B cell (primary cell): ENCODE measurements around the gene PHF21B. TPM values are rescaled to one million over a fixed set of nuclear protein-coding genes. Genes with fewer than 3 reads are reported as not detected.
"Not testable (repeated sequence)": the region's sequence is repeated elsewhere in the genome, so short reads cannot be mapped to it uniquely, and the experiment has no call there.

ENCODE experiments used
- ATAC-seq: fragments of 200-7000 bp; cut with Tn5 transposase; one replicate; pipeline ENCODE4 v1.10.0; 2021; ENCODE audit warnings: low read depth, mild to moderate bottlenecking, moderate number of reproducible peaks, moderate library complexity
- CTCF ChIA-PET: fragments of 350-600 bp; sonication (Branson Sonifier 250); formaldehyde crosslinking; loops from one replicate; lab custom pipeline; 2021; ENCODE audit warnings: antibody characterized with exemption, inconsistent platforms; lab: Charles Lee
- POLR2A ChIA-PET: fragments of 350-600 bp; sonication (Branson Sonifier 250); formaldehyde crosslinking; loops from one replicate; lab custom pipeline; 2021; ENCODE audit warnings: antibody characterized with exemption; lab: Charles Lee
- DNase-seq: peaks from one replicate; pipeline ENCODE4 v3.0.0; 2013
- H2AFZ ChIP-seq: 2 replicates; pipeline ENCODE4 v1.6.1; 2012; ENCODE audit warnings: mild to moderate bottlenecking, low read depth, low read length; ENCODE audit not compliant: insufficient read depth, poor library complexity, severe bottlenecking
- H3K27ac ChIP-seq, 2 donors: 1 replicate in 1 of 2; 2 replicates in 1 of 2; pipeline ENCODE4 v1.5.1; 2012 to 2013; ENCODE audit warnings: low read length in 2 of 2, mild to moderate bottlenecking in 2 of 2, moderate library complexity in 1 of 2
- H3K27me3 ChIP-seq, 4 experiments: fragments of 200-600 bp in 1 of 4; sonication (generic) in 1 of 4; replicated peaks in 1 of 4; 1 replicate in 2 of 4; 2 replicates in 2 of 4; pipeline versions ENCODE4 v1.6.1 to v1.7.0; 2013 to 2016; ENCODE audit warnings: low read length in 3 of 4, mild to moderate bottlenecking in 2 of 4, mixed read lengths in 1 of 4, moderate library complexity in 1 of 4; ENCODE audit not compliant: insufficient read depth in 4 of 4, control insufficient read depth in 3 of 4; ENCODE audit errors: control extremely low read depth in 1 of 4
- H3K36me3 ChIP-seq, 2 experiments: replicated peaks in 1 of 2; 1 replicate in 1 of 2; 2 replicates in 1 of 2; pipeline versions ENCODE4 v1.6.1 to v1.7.1; 2013; ENCODE audit warnings: low read length in 1 of 2; ENCODE audit not compliant: insufficient read depth in 2 of 2, control insufficient read depth in 1 of 2; ENCODE audit errors: control extremely low read depth in 1 of 2, extremely low read depth in 1 of 2
- H3K4me1 ChIP-seq, 2 donors: fragments of 200-600 bp in 1 of 2; sonication (generic) in 1 of 2; 1 replicate in 1 of 2; 2 replicates in 1 of 2; pipeline versions ENCODE4 v1.5.1 to v1.6.1; 2013 to 2017; ENCODE audit warnings: low read length in 2 of 2; ENCODE audit not compliant: control insufficient read depth in 2 of 2, insufficient read depth in 2 of 2
- H3K4me2 ChIP-seq: replicated peaks from 2 replicates; pipeline ENCODE3; 2012; ENCODE audit warnings: mild to moderate bottlenecking, low read depth, low read length; ENCODE audit not compliant: poor library complexity, severe bottlenecking
- H3K4me3 ChIP-seq, 5 experiments: fragments of 200-600 bp in 1 of 5; sonication (generic) in 1 of 5; 1 replicate in 3 of 5; 2 replicates in 2 of 5; pipeline versions ENCODE4 v1.5.1 to v1.7.0; 2011 to 2016; ENCODE audit warnings: low read length in 4 of 5, mild to moderate bottlenecking in 4 of 5, low read depth in 2 of 5, control low read depth in 1 of 5, moderate library complexity in 1 of 5; ENCODE audit not compliant: insufficient read depth in 1 of 5; ENCODE audit errors: control extremely low read depth in 1 of 5, extremely low read depth in 1 of 5
- H3K79me2 ChIP-seq: fragments of 200-600 bp; sonication (generic); one replicate; pipeline ENCODE4 v1.6.0; 2016; ENCODE audit warnings: low read length; ENCODE audit not compliant: control insufficient read depth, insufficient read depth
- H3K9ac ChIP-seq: fragments of 200-600 bp; sonication (generic); 2 replicates; pipeline ENCODE4 v1.6.1; 2017; ENCODE audit warnings: mild to moderate bottlenecking, low read length, moderate library complexity
- H3K9me3 ChIP-seq, 3 donors: one replicate each; pipeline versions ENCODE4 v1.6.1 to v1.7.1; 2013; ENCODE audit warnings: low read length in 2 of 3; ENCODE audit not compliant: control insufficient read depth in 2 of 3, insufficient read depth in 1 of 3; ENCODE audit errors: control extremely low read depth in 1 of 3
- H4K20me1 ChIP-seq: 2 replicates; pipeline ENCODE4 v1.6.0; 2012; ENCODE audit warnings: mild to moderate bottlenecking, low read length; ENCODE audit not compliant: insufficient read depth, control insufficient read depth, poor library complexity, severe bottlenecking
- H3K27ac Mint-ChIP-seq: one replicate; pipeline ENCODE4 v1.8.0; 2021; ENCODE audit warnings: mixed read lengths
- H3K27me3 Mint-ChIP-seq: one replicate; pipeline ENCODE4 v1.8.0; 2021; ENCODE audit warnings: mixed read lengths
- H3K4me1 Mint-ChIP-seq: one replicate; pipeline ENCODE4 v1.8.0; 2021; ENCODE audit warnings: mixed read lengths
- H3K4me3 Mint-ChIP-seq: one replicate; pipeline ENCODE4 v1.8.0; 2021; ENCODE audit warnings: mixed read lengths
- H3K9me3 Mint-ChIP-seq: one replicate; pipeline ENCODE4 v1.8.0; 2022; ENCODE audit warnings: mixed read lengths; ENCODE audit not compliant: insufficient read depth
- EZH2 ChIP-seq: IDR thresholded peaks from 2 replicates; pipeline ENCODE4 v1.6.1; 2012; ENCODE audit warnings: borderline replicate concordance, low read depth, mild to moderate bottlenecking, moderate library complexity, low read length; ENCODE audit not compliant: insufficient read depth, poor library complexity, severe bottlenecking
- WGBS: methylation state at CpG from one replicate; pipeline ENCODE4 v1.1.5; 2013; ENCODE audit warnings: missing lambda C conversion rate; ENCODE audit not compliant: insufficient coverage; 5-methylcytosine and 5-hydroxymethylcytosine counted together
- intact Hi-C: fragments of 100-400 bp; cut with micrococcal nuclease; formaldehyde crosslinking; loops from one replicate; pipeline ENCODE4 v1.10.0; 2022
- polyA plus RNA-seq: library from polyadenylated mRNA; depleted of rRNA; stranded (reverse); fragments of >200 nt; gene quantifications from 2 replicates; pipeline ENCODE4 v1.2.3, GENCODE V29; 2012
- total RNA-seq, 2 donors: library from RNA; stranded (reverse); fragments of 120-200 nt in 1 of 2; gene quantifications; 1 replicate in 1 of 2; 2 replicates in 1 of 2; pipeline versions ENCODE4 v1.2.3 to v1.2.4, GENCODE V29; 2013 to 2022
- TF ChIP-seq, protein P1 (sequence below): fragments of 200-600 bp; IDR thresholded peaks from one replicate; pipeline ENCODE4 v1.8.0; 2022; ENCODE audit warnings: antibody characterized with exemption, mild to moderate bottlenecking

Gene PHF21B
- total and polyA plus RNA-seq, 2 donors (not counting 1 experiment from before 2014, with no cell fraction given), result not detected

DNA sequence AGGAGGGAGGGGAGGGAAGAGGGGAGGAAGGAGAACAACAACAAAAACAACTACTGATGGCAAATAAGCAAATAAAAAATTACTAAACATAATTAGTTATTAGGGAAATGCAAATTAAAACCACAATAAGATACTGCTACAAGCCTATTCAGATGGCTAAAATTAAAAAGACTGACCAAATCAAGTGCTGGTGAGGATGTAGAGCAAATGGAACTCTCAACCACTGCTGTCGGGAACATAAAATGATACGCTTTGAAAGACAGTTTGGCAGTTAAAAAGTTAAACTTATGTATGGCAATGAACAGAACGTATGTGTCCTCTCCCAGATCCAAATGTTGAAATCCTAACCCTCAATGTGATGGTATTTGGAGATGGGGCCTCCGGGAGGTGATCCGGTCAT, 85.7 kb downstream of the PHF21B start:
- Mint-ChIP-seq H3K4me1 (no peaks in the 10 kb centered on the region), H3K4me3 (no peak overlapping the region), H3K27me3 (no peaks in the 10 kb centered on the region), H3K9me3 (no peaks in the 10 kb centered on the region), H3K27ac (no peak overlapping the region)
- Histone ChIP-seq H2AFZ (no peak overlapping the region), H3K27ac (no peak overlapping the region), H3K4me3 (no peak overlapping the region), H3K9ac (no peak overlapping the region), H3K4me1 (no peaks in the 10 kb centered on the region), H4K20me1 (no peaks in the 10 kb centered on the region), H3K4me2 (no peak overlapping the region), H3K27me3 (no peaks in the 10 kb centered on the region), H3K9me3 (peaks cover 0 to 8% (median 0%) of the 10 kb centered on the region in 3 donors), H3K79me2 (no peaks in the 10 kb centered on the region), H3K36me3 (no peaks in the 10 kb centered on the region)
- ChIA-PET POLR2A (no interaction called here), CTCF (no interaction called here)
- TF ChIP-seq EZH2, result no peak
- TF ChIP-seq, protein P1, sequence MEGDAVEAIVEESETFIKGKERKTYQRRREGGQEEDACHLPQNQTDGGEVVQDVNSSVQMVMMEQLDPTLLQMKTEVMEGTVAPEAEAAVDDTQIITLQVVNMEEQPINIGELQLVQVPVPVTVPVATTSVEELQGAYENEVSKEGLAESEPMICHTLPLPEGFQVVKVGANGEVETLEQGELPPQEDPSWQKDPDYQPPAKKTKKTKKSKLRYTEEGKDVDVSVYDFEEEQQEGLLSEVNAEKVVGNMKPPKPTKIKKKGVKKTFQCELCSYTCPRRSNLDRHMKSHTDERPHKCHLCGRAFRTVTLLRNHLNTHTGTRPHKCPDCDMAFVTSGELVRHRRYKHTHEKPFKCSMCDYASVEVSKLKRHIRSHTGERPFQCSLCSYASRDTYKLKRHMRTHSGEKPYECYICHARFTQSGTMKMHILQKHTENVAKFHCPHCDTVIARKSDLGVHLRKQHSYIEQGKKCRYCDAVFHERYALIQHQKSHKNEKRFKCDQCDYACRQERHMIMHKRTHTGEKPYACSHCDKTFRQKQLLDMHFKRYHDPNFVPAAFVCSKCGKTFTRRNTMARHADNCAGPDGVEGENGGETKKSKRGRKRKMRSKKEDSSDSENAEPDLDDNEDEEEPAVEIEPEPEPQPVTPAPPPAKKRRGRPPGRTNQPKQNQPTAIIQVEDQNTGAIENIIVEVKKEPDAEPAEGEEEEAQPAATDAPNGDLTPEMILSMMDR, result no peak
- WGBS, result no CpG with 5 or more reads among the region's 5 CpGs
- DNase-seq (no peak), ATAC-seq (no peak)
- intact Hi-C loops, result no loop called here

DNA sequence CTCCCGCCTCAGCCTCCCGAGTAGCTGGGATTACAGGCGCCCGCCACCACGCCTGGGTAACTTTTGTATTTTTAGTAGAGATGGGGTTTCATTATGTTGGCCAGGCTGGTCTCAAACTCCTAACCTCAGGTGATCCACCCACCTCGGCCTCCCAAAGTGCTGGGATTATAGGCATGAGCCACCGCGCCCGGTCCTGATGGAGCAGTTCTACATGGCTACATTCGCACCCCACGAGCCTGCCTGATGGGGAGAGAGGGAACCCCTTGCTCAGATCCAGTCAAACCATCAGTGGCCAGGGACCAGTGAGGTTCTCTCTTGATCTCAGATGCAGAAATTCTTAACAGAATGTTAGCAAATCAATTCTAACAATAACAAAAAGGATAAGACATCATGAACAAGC, 88.0 kb downstream of the PHF21B start:
- H3K27ac Mint-ChIP-seq, DNase-seq: not testable (repeated sequence)
- WGBS, result 94% methylated on average over 2 of the region's 11 CpGs

More for the DNA sequence above, 88.0 kb downstream of the PHF21B start:
- H3K79me2 ChIP-seq, H3K27me3 ChIP-seq, intact Hi-C loops, H3K27ac ChIP-seq, ATAC-seq, H2AFZ ChIP-seq, H3K4me3 Mint-ChIP-seq, H3K4me3 ChIP-seq, CTCF ChIA-PET, H3K4me1 ChIP-seq, H3K9me3 ChIP-seq, H3K9me3 Mint-ChIP-seq, H3K27me3 Mint-ChIP-seq, H3K9ac ChIP-seq, H3K4me1 Mint-ChIP-seq, POLR2A ChIA-PET, H3K36me3 ChIP-seq, H3K4me2 ChIP-seq, H4K20me1 ChIP-seq: not testable (repeated sequence)
